ENCODE measurements around the gene PSAT1. TPM values are rescaled to one million over a fixed set of nuclear protein-coding genes. Genes with fewer than 3 reads are reported as not detected.

The PSAT1 gene
- total and polyA plus RNA-seq, 2 of the 4 experiments (the other 2 are of a cell fraction) = 77.2 to 88.4 TPM

- in situ Hi-C loops (cut with MboI; ENCODE audit: low sequenced_read_pairs) (no loop called here), intact Hi-C loops (cut with micrococcal nuclease) (loop anchor here (1.0 to 10.0 kb wide), 2 partner anchors 72 to 1208 kb away; partner anchors contain the start of gene TLE4), dilution Hi-C loops (cut with HindIII; ENCODE audit: low sequenced_read_pairs, unreplicated experiment) (no loop called here)
- H2BK120ac ChIP-seq (ENCODE audit: low read depth, low read length) = no peak overlapping the region
- H4K91ac ChIP-seq (ENCODE audit: insufficient read depth, low read depth, low read length) = no peak overlapping the region
- no peak overlapping the region for H2AFZ ChIP-seq (replicated peaks; ENCODE audit: low read length, poor library complexity)
- TF ChIP-seq MAZ (IDR thresholded peaks at IDR 0.05; ENCODE audit: borderline replicate concordance, low read depth, low read length) (no peak), CHD1 (IDR thresholded peaks at IDR 0.05; ENCODE audit: low read depth, low read length) (no peak), ELK1 (IDR thresholded peaks at IDR 0.05; ENCODE audit: borderline replicate concordance, low read depth, low read length) (no peak), USF2 (IDR thresholded peaks at IDR 0.05; ENCODE audit: low read depth, low read length) (no peak), FOS (IDR thresholded peaks at IDR 0.05; ENCODE audit: low read depth, low read length) (no peak)
- no peaks in the 10 kb centered on the region for H3K4me1 ChIP-seq (ENCODE audit: control insufficient read depth, insufficient read depth, low read length)
- no peaks in the 10 kb centered on the region for H3K9me1 ChIP-seq (ENCODE audit: insufficient read depth, low read length)
- H3K9me3 ChIP-seq (ENCODE audit: control insufficient read depth, insufficient read depth, low read length) = no peaks in the 10 kb centered on the region
- H3K27me3 ChIP-seq (ENCODE audit: control insufficient read depth, insufficient read depth, low read length) = peaks cover under 1% of the 10 kb centered on the region; the same call in 1 of the 2 replicates
- no peak overlapping the region for H3K14ac ChIP-seq (replicated peaks; ENCODE audit: low read depth, low read length)
- no peak overlapping the region for H3K4me3 ChIP-seq (ENCODE audit: insufficient read depth, low read depth, low read length)
- H3K4ac ChIP-seq (ENCODE audit: low read depth, low read length) = no peak overlapping the region
- H4K20me1 ChIP-seq (ENCODE audit: insufficient read depth, low read length) = no peaks in the 10 kb centered on the region
- no peak overlapping the region for H2AK9ac ChIP-seq (replicated peaks; ENCODE audit: low read depth, low read length, poor library complexity)
- ATAC-seq (ENCODE audit: low read depth) (no peak), DNase-seq (no peak)
- ChIA-PET CTCF (interaction anchor here (1.2 to 1.7 kb wide), 2 partner anchors 9 to 108 kb away, joined by 3 to 7 read pairs; no protein-coding TSS in a partner anchor), POLR2A (ENCODE audit: unreplicated experiment) (no interaction called here)
- H3K18ac ChIP-seq (ENCODE audit: low read depth, low read length) = no peak overlapping the region
- H3K4me2 ChIP-seq (ENCODE audit: low read depth, low read length) = no peak overlapping the region
- H2BK15ac ChIP-seq (ENCODE audit: low read depth, low read length) = no peak overlapping the region
- H3K79me1 ChIP-seq (ENCODE audit: low read depth in 1 of 2, low read length in 2 of 2) = no peaks in the 10 kb centered on the region
- H2AK5ac ChIP-seq (ENCODE audit: low read depth, low read length) = no peak overlapping the region
- H3K56ac ChIP-seq (ENCODE audit: extremely low read depth, insufficient read depth, low read length) = no peak overlapping the region
- H2BK20ac ChIP-seq (ENCODE audit: low read depth, low read length) = no peak overlapping the region
- WGBS, 2 experiments (ENCODE audit: extremely low coverage in 2 of 2, insufficient read length in 1 of 2) = no CpG with 5 or more reads among the region's 3 CpGs
- no peak overlapping the region for H4K8ac ChIP-seq (ENCODE audit: low read depth in 2 of 2, low read length in 2 of 2)
- H3K9ac ChIP-seq (ENCODE audit: low read depth, low read length) = no peak overlapping the region
- no peak overlapping the region for H2BK5ac ChIP-seq (ENCODE audit: low read depth, low read length, poor library complexity, severe bottlenecking)
- no TSS peak for BruUV-seq (replicated peaks)
- H3K27ac ChIP-seq (ENCODE audit: insufficient read depth, low read length) = no peak overlapping the region
- H3K23ac ChIP-seq (ENCODE audit: low read depth, low read length) = no peak overlapping the region
- H3K36me3 ChIP-seq (ENCODE audit: control insufficient read depth, insufficient read depth, low read length) = no peaks in the 10 kb centered on the region
- H4K5ac ChIP-seq (ENCODE audit: low read depth, low read length) = no peak overlapping the region
These were observed 69.9 kb downstream of the PSAT1 start for GRCh38 chr9:78366827-78367226.

Data from IMR-90 (cell line).